ENCODE data around the gene AURKAIP1. TPM values are rescaled to one million over a fixed set of nuclear protein-coding genes. Genes with fewer than 3 reads are reported as not detected.

AURKAIP1 gene
- total and polyA plus RNA-seq, 2 donors (not counting 1 experiment from before 2014, with no cell fraction given): 42.2 to 85.2 TPM

DNA sequence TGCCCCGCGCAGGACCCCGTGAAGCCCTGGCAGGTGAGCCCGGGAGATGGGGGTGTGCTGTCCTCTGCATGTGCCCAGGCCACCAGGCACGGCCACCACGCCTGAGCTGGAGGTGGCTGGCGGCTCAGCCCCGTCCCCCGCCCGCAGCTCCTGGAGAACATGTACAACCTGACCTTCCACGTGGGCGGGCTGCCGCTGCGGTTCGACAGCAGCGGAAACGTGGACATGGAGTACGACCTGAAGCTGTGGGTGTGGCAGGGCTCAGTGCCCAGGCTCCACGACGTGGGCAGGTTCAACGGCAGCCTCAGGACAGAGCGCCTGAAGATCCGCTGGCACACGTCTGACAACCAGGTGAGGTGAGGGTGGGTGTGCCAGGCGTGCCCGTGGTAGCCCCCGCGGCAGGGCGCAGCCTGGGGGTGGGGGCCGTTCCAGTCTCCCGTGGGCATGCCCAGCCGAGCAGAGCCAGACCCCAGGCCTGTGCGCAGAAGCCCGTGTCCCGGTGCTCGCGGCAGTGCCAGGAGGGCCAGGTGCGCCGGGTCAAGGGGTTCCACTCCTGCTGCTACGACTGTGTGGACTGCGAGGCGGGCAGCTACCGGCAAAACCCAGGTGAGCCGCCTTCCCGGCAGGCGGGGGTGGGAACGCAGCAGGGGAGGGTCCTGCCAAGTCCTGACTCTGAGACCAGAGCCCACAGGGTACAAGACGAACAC lies 42.1 kb downstream of the AURKAIP1 start:
- H3K27ac ChIP-seq (ENCODE audit: insufficient read depth, low read length): no peak overlapping the region
- H3K4me3 ChIP-seq (replicated peaks in 1 of 4; ENCODE audit: control extremely low read depth in 1 of 4, insufficient read depth in 1 of 4, low read depth in 3 of 4, low read length in 4 of 4): no peak overlapping the region
- H3K36me3 ChIP-seq (ENCODE audit: control insufficient read depth, insufficient read depth, low read length): peaks cover 13% of the 10 kb centered on the region
- H3K4me2 ChIP-seq (ENCODE audit: extremely low read depth, insufficient read depth, low read length): no peak overlapping the region
- no peaks in the 10 kb centered on the region for H4K20me1 ChIP-seq (ENCODE audit: control insufficient read depth, extremely low read depth, insufficient read depth, low read length)
- H3K79me2 ChIP-seq (ENCODE audit: control insufficient read depth, insufficient read depth, low read length): no peaks in the 10 kb centered on the region
- no peaks in the 10 kb centered on the region for H3K9me3 ChIP-seq (ENCODE audit: control insufficient read depth, insufficient read depth, low read depth, low read length)
- no peaks in the 10 kb centered on the region for H3K27me3 ChIP-seq (ENCODE audit: control insufficient read depth, insufficient read depth, low read length)
- DNase-seq (ENCODE audit: low read depth in 2 of 2): no peak
- TF ChIP-seq, protein P1, sequence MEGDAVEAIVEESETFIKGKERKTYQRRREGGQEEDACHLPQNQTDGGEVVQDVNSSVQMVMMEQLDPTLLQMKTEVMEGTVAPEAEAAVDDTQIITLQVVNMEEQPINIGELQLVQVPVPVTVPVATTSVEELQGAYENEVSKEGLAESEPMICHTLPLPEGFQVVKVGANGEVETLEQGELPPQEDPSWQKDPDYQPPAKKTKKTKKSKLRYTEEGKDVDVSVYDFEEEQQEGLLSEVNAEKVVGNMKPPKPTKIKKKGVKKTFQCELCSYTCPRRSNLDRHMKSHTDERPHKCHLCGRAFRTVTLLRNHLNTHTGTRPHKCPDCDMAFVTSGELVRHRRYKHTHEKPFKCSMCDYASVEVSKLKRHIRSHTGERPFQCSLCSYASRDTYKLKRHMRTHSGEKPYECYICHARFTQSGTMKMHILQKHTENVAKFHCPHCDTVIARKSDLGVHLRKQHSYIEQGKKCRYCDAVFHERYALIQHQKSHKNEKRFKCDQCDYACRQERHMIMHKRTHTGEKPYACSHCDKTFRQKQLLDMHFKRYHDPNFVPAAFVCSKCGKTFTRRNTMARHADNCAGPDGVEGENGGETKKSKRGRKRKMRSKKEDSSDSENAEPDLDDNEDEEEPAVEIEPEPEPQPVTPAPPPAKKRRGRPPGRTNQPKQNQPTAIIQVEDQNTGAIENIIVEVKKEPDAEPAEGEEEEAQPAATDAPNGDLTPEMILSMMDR (conservative IDR thresholded peaks at IDR 0.05 in 1 of 2, IDR thresholded peaks at IDR 0.05 in 1 of 2; ENCODE audit: low read depth in 1 of 2, low read length in 2 of 2): no peak
- TF ChIP-seq EZH2 (IDR thresholded peaks at IDR 0.05; ENCODE audit: low read length, missing control alignments): no peak
- H3K9ac ChIP-seq (ENCODE audit: insufficient read depth, low read length): no peak overlapping the region
- no peak overlapping the region for H2AFZ ChIP-seq (ENCODE audit: low read length)
- no peaks in the 10 kb centered on the region for H3K4me1 ChIP-seq (ENCODE audit: control insufficient read depth, extremely low read depth, insufficient read depth, low read length)

DNA sequence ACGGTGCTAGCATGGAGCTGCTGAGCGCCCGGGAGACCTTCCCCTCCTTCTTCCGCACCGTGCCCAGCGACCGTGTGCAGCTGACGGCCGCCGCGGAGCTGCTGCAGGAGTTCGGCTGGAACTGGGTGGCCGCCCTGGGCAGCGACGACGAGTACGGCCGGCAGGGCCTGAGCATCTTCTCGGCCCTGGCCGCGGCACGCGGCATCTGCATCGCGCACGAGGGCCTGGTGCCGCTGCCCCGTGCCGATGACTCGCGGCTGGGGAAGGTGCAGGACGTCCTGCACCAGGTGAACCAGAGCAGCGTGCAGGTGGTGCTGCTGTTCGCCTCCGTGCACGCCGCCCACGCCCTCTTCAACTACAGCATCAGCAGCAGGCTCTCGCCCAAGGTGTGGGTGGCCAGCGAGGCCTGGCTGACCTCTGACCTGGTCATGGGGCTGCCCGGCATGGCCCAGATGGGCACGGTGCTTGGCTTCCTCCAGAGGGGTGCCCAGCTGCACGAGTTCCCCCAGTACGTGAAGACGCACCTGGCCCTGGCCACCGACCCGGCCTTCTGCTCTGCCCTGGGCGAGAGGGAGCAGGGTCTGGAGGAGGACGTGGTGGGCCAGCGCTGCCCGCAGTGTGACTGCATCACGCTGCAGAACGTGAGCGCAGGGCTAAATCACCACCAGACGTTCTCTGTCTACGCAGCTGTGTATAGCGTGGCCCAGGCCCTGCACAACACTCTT lies 42.8 kb downstream of the AURKAIP1 start:
- no peaks in the 10 kb centered on the region for H3K4me1 ChIP-seq (ENCODE audit: control insufficient read depth, extremely low read depth, insufficient read depth, low read length)
- no peaks in the 10 kb centered on the region for H3K27me3 ChIP-seq (ENCODE audit: control insufficient read depth, insufficient read depth, low read length)
- no peaks in the 10 kb centered on the region for H3K9me3 ChIP-seq (ENCODE audit: control insufficient read depth, insufficient read depth, low read depth, low read length)
- H3K27ac ChIP-seq (ENCODE audit: insufficient read depth, low read length): no peak overlapping the region
- H4K20me1 ChIP-seq (ENCODE audit: control insufficient read depth, extremely low read depth, insufficient read depth, low read length): no peaks in the 10 kb centered on the region
- TF ChIP-seq, protein P1 (conservative IDR thresholded peaks at IDR 0.05 in 1 of 2, IDR thresholded peaks at IDR 0.05 in 1 of 2; ENCODE audit: low read depth in 1 of 2, low read length in 2 of 2): no peak
- TF ChIP-seq EZH2 (IDR thresholded peaks at IDR 0.05; ENCODE audit: low read length, missing control alignments): no peak
- no peak overlapping the region for H3K9ac ChIP-seq (ENCODE audit: insufficient read depth, low read length)
- no peak overlapping the region for H3K4me3 ChIP-seq (replicated peaks in 1 of 4; ENCODE audit: control extremely low read depth in 1 of 4, insufficient read depth in 1 of 4, low read depth in 3 of 4, low read length in 4 of 4)
- no peak for DNase-seq (ENCODE audit: low read depth in 2 of 2)
- H3K4me2 ChIP-seq (ENCODE audit: extremely low read depth, insufficient read depth, low read length): no peak overlapping the region
- no peak overlapping the region for H2AFZ ChIP-seq (ENCODE audit: low read length)
- no peaks in the 10 kb centered on the region for H3K79me2 ChIP-seq (ENCODE audit: control insufficient read depth, insufficient read depth, low read length)
- peaks cover 14% of the 10 kb centered on the region for H3K36me3 ChIP-seq (ENCODE audit: control insufficient read depth, insufficient read depth, low read length)

DNA sequence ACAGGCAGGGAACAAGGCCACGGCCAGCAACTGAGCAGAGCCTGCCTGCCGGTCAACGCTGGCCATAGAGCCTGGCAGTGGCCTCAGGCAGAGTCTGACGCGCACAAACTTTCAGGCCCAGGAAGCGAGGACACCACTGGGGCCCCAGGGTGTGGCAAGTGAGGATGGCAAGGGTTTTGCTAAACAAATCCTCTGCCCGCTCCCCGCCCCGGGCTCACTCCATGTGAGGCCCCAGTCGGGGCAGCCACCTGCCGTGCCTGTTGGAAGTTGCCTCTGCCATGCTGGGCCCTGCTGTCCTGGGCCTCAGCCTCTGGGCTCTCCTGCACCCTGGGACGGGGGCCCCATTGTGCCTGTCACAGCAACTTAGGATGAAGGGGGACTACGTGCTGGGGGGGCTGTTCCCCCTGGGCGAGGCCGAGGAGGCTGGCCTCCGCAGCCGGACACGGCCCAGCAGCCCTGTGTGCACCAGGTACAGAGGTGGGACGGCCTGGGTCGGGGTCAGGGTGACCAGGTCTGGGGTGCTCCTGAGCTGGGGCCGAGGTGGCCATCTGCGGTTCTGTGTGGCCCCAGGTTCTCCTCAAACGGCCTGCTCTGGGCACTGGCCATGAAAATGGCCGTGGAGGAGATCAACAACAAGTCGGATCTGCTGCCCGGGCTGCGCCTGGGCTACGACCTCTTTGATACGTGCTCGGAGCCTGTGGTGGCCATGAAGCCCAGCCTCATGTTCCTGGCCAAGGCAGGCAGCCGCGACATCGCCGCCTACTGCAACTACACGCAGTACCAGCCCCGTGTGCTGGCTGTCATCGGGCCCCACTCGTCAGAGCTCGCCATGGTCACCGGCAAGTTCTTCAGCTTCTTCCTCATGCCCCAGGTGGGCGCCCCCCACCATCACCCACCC lies 43.7 kb downstream of the AURKAIP1 start, which contains the start of gene TAS1R3:
Gene TAS1R3, plus strand, starts transcription at position 213 of the 898 bp plus-strand sequence. Its CDS starts 66 bp downstream, at position 279.
- no peak within 1 kb of the TSS for H3K27ac ChIP-seq (ENCODE audit: insufficient read depth, low read length)
- H3K4me1 ChIP-seq (ENCODE audit: control insufficient read depth, extremely low read depth, insufficient read depth, low read length): no peaks in the 10 kb centered on the region
- peaks cover 11% of the 10 kb centered on the region for H3K36me3 ChIP-seq (ENCODE audit: control insufficient read depth, insufficient read depth, low read length)
- no peak for DNase-seq (ENCODE audit: low read depth in 2 of 2)
- H3K9ac ChIP-seq (ENCODE audit: insufficient read depth, low read length): no peak within 1 kb of the TSS
- H2AFZ ChIP-seq (ENCODE audit: low read length): no peak within 1 kb of the TSS
- no peaks in the 10 kb centered on the region for H3K27me3 ChIP-seq (ENCODE audit: control insufficient read depth, insufficient read depth, low read length)
- H3K4me3 ChIP-seq (replicated peaks in 1 of 4; ENCODE audit: control extremely low read depth in 1 of 4, insufficient read depth in 1 of 4, low read depth in 3 of 4, low read length in 4 of 4): no peak within 1 kb of the TSS
- H4K20me1 ChIP-seq (ENCODE audit: control insufficient read depth, extremely low read depth, insufficient read depth, low read length): no peaks in the 10 kb centered on the region
- no peaks in the 10 kb centered on the region for H3K9me3 ChIP-seq (ENCODE audit: control insufficient read depth, insufficient read depth, low read depth, low read length)
- no peaks in the 10 kb centered on the region for H3K79me2 ChIP-seq (ENCODE audit: control insufficient read depth, insufficient read depth, low read length)
- no peak within 1 kb of the TSS for H3K4me2 ChIP-seq (ENCODE audit: extremely low read depth, insufficient read depth, low read length)
- TF ChIP-seq, protein P1 (conservative IDR thresholded peaks at IDR 0.05 in 1 of 2, IDR thresholded peaks at IDR 0.05 in 1 of 2; ENCODE audit: low read depth in 1 of 2, low read length in 2 of 2): no peak
- no peak for TF ChIP-seq EZH2 (IDR thresholded peaks at IDR 0.05; ENCODE audit: low read length, missing control alignments)
